CD4-positive, alpha-beta T cell (primary cell): ENCODE data around the gene DTNBP1. TPM values are rescaled to one million over a fixed set of nuclear protein-coding genes. Genes with fewer than 3 reads are reported as not detected.

Experiments
- ATAC-seq: fragments of 200-7000 bp; cut with Tn5 transposase; one replicate; pipeline ENCODE4 v1.10.0; 2022; ENCODE audit warnings: mild to moderate bottlenecking; ENCODE audit not compliant: poor library complexity
- CTCF ChIA-PET: fragments of 350-600 bp; sonication (Branson Sonifier 250); formaldehyde crosslinking; loops from one replicate; lab custom pipeline; 2021; ENCODE audit warnings: antibody characterized with exemption, inconsistent platforms; lab: Charles Lee
- POLR2A ChIA-PET: fragments of 350-600 bp; sonication (Branson Sonifier 250); formaldehyde crosslinking; loops from one replicate; lab custom pipeline; 2021; ENCODE audit warnings: antibody characterized with exemption, inconsistent platforms; lab: Charles Lee
- DNase-seq, 14 experiments: peaks; one replicate each; pipeline ENCODE4 v3.0.0-alpha.2; 2013 to 2020; ENCODE audit warnings: mixed read lengths in 2 of 14
- H3K27ac ChIP-seq, 2 donors: one replicate each; pipeline versions ENCODE4 v1.5.1 to v1.7.0; 2013; ENCODE audit warnings: low read length in 2 of 2, low read depth in 1 of 2, mild to moderate bottlenecking in 1 of 2
- H3K27me3 ChIP-seq, 2 experiments: 1 replicate in 1 of 2; 2 replicates in 1 of 2; pipeline versions ENCODE4 v1.6.1 to v1.7.0; 2013; ENCODE audit warnings: low read length in 2 of 2, control low read depth in 1 of 2, mild to moderate bottlenecking in 1 of 2, moderate library complexity in 1 of 2; ENCODE audit not compliant: insufficient read depth in 2 of 2, control insufficient read depth in 1 of 2
- H3K36me3 ChIP-seq: one replicate; pipeline ENCODE4 v1.6.1; 2013; ENCODE audit warnings: low read length, control low read depth; ENCODE audit not compliant: insufficient read depth
- H3K4me1 ChIP-seq: one replicate; pipeline ENCODE4 v1.6.1; 2013; ENCODE audit warnings: low read length, control low read depth; ENCODE audit not compliant: insufficient read depth
- H3K4me3 ChIP-seq: one replicate; pipeline ENCODE4 v1.5.1; 2013; ENCODE audit warnings: mild to moderate bottlenecking, low read length, moderate library complexity
- H3K9me3 ChIP-seq, 2 experiments: 1 replicate in 1 of 2; 2 replicates in 1 of 2; pipeline versions ENCODE4 v1.6.1 to v1.7.0; 2013; ENCODE audit warnings: low read length in 2 of 2, mild to moderate bottlenecking in 2 of 2, control low read depth in 1 of 2, moderate library complexity in 1 of 2; ENCODE audit not compliant: control insufficient read depth in 1 of 2, insufficient read depth in 1 of 2
- H3K27ac Mint-ChIP-seq: one replicate; pipeline ENCODE4 v1.8.0; 2020; ENCODE audit warnings: mixed read lengths
- H3K27me3 Mint-ChIP-seq: one replicate; pipeline ENCODE4 v1.8.0; 2021; ENCODE audit warnings: mixed read lengths
- H3K36me3 Mint-ChIP-seq: one replicate; pipeline ENCODE4 v1.8.0; 2021; ENCODE audit warnings: low read depth, mixed read lengths
- H3K4me1 Mint-ChIP-seq: one replicate; pipeline ENCODE4 v1.8.0; 2021; ENCODE audit warnings: low read depth, mixed read lengths
- H3K4me3 Mint-ChIP-seq: one replicate; pipeline ENCODE4 v1.8.0; 2020; ENCODE audit warnings: mild to moderate bottlenecking, mixed read lengths
- H3K9me3 Mint-ChIP-seq: one replicate; pipeline ENCODE4 v1.8.0; 2020; ENCODE audit warnings: mixed read lengths
- intact Hi-C, 2 experiments: fragments of 100-400 bp; cut with DNase I in 1 of 2; cut with micrococcal nuclease in 1 of 2; formaldehyde crosslinking; loops; one replicate each; pipeline versions ENCODE4 v1.15.1 to v1.9.0; 2023 to 2025; cut with DNase I, micrococcal nuclease
- total RNA-seq, 174 experiments: library from RNA in 2 of 174; stranded (reverse) in 2 of 174; gene quantifications; one replicate each; pipeline ENCODE4 v1.2.3 and lab custom pipeline; 2021 to 2026
- TF ChIP-seq, protein P1 (sequence below): fragments of 200-600 bp; IDR thresholded peaks from one replicate; pipeline ENCODE4 v1.8.0; 2022; ENCODE audit warnings: antibody characterized with exemption, mild to moderate bottlenecking

Gene DTNBP1
- total RNA-seq, 2 experiments from 2014 or later, result 14.5 to 14.7 TPM

DNA sequence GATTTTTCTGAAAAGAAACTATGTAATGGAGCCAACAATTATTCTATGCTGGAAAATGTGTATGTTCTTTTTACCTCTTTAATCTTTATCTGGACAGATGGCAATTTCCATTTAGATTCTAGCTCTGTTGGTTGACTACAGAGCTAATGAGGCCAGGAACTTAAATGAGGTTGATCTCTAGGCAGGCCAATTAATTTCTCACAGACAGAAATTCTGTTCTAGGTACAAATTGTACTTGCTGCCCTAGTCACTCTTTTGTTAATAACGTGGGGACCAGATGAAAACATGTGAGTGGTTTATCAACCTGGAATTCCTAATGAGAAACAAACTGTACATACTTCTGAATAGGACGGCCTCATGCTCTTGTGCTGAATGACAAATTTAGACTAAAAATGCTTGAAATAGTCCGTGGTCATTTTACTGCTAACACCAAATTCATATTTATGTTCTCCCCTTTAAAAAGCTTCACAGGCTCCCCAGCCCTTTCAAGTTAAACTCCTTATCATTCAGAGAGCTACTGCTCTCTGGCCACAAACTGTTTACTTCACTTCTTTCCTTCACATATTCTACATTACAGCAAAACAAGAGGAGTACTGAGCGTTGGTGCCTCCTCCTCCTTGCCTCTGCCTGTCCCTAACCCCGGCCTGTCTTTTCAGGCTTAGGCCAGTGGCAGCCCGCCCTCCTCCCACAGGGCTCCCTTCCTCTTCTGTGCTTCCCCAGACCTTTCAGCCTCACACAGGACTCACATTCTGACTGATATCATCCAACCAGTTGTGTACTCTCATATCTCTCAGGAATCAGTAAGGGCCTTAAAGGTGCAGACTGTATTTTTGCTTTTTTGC lies 41.4 kb downstream of the DTNBP1 start:
- Mint-ChIP-seq H3K9me3 (no peaks in the 10 kb centered on the region), H3K27ac (no peak overlapping the region), H3K4me1 (peaks cover 59% of the 10 kb centered on the region), H3K27me3 (no peaks in the 10 kb centered on the region), H3K4me3 (no peak overlapping the region), H3K36me3 (peaks cover 21% of the 10 kb centered on the region)
- TF ChIP-seq, protein P1, sequence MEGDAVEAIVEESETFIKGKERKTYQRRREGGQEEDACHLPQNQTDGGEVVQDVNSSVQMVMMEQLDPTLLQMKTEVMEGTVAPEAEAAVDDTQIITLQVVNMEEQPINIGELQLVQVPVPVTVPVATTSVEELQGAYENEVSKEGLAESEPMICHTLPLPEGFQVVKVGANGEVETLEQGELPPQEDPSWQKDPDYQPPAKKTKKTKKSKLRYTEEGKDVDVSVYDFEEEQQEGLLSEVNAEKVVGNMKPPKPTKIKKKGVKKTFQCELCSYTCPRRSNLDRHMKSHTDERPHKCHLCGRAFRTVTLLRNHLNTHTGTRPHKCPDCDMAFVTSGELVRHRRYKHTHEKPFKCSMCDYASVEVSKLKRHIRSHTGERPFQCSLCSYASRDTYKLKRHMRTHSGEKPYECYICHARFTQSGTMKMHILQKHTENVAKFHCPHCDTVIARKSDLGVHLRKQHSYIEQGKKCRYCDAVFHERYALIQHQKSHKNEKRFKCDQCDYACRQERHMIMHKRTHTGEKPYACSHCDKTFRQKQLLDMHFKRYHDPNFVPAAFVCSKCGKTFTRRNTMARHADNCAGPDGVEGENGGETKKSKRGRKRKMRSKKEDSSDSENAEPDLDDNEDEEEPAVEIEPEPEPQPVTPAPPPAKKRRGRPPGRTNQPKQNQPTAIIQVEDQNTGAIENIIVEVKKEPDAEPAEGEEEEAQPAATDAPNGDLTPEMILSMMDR, result no peak
- peaks cover 4% of the 10 kb centered on the region for H3K4me1 ChIP-seq
- CTCF ChIA-PET, result no interaction called here
- H3K9me3 ChIP-seq, result no peaks in the 10 kb centered on the region
- DNase-seq (peak in 2 of 14 experiments; percentile 41 to 51), ATAC-seq (no peak)
- no peak overlapping the region for H3K4me3 ChIP-seq
- H3K27me3 ChIP-seq, result no peaks in the 10 kb centered on the region
- peaks cover 8% of the 10 kb centered on the region for H3K36me3 ChIP-seq
- H3K27ac ChIP-seq, result no peak overlapping the region
- POLR2A ChIA-PET, result interaction anchor here (1.7 kb wide), 1 partner anchor 10 kb away, joined by 4 read pairs; no protein-coding TSS in a partner anchor
- intact Hi-C loops, result loop anchor here (1.0 to 10.0 kb wide), 6 partner anchors 109 to 1714 kb away; no protein-coding TSS in a partner anchor

DNA sequence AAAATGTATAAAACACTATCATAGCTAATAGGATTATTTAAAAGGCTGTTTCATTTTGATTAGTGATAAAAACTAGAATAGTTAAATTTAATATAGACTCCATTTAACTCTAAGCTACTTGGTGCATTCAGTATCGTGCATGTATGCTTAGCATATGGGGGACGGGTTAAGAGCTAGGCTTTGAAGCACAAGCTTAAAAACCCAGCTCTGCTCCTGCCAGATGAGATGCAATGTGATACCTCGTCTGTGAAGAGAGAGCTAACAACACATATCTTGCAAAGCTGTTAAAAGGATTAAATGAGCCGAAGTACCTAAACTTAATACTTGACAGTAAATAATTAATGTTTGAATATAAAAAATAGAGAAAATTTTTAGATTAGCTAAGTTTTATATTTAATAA lies 42.2 kb downstream of the DTNBP1 start:
- ChIA-PET POLR2A (interaction anchor here (1.7 kb wide), 1 partner anchor 9 kb away, joined by 4 read pairs; no protein-coding TSS in a partner anchor), CTCF (no interaction called here)
- no peak overlapping the region for H3K4me3 ChIP-seq
- Mint-ChIP-seq H3K4me1 (peaks cover 54% of the 10 kb centered on the region), H3K27me3 (no peaks in the 10 kb centered on the region), H3K36me3 (peaks cover 19% of the 10 kb centered on the region), H3K27ac (no peak overlapping the region), H3K4me3 (no peak overlapping the region), H3K9me3 (no peaks in the 10 kb centered on the region)
- H3K9me3 ChIP-seq, result no peaks in the 10 kb centered on the region
- intact Hi-C loops, result loop anchor here (5.0 to 10.0 kb wide), 5 partner anchors 108 to 1713 kb away; no protein-coding TSS in a partner anchor
- no peak for ATAC-seq
- no peak for DNase-seq
- H3K27ac ChIP-seq, result no peak overlapping the region
- H3K4me1 ChIP-seq, result peaks cover 4% of the 10 kb centered on the region
- TF ChIP-seq, protein P1, result no peak
- H3K36me3 ChIP-seq, result peaks cover 5% of the 10 kb centered on the region
- H3K27me3 ChIP-seq, result no peaks in the 10 kb centered on the region

DNA sequence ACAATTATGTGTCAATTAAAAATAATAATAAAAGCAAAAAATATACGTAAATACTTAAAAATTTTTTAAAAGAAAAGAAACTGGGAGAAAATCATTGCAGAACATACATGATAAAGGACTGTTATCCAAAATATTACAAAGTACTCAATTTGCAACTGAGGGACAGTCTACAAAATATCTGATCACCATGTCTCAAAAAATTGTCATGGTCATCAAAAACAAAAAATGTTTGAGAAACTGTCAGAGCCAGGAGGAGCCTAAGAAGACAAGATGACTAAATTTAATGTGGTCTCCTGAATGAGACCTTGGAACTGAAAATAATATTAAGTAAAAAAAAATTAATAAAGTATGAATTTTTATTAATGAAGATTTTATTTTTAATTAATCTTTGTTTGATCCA lies 43.5 kb downstream of the DTNBP1 start:
- Histone ChIP-seq H3K4me3 (no peak overlapping the region), H3K36me3 (peaks cover 15% of the 10 kb centered on the region), H3K27ac (no peak overlapping the region), H3K4me1 (peaks cover 4% of the 10 kb centered on the region), H3K27me3 (no peaks in the 10 kb centered on the region), H3K9me3 (no peaks in the 10 kb centered on the region)
- DNase-seq (no peak), ATAC-seq (no peak)
- ChIA-PET CTCF (interaction anchor here (0.6 kb wide), 1 partner anchor 1854 kb away, joined by 3 read pairs; no protein-coding TSS in a partner anchor), POLR2A (no interaction called here)
- no peaks in the 10 kb centered on the region for H3K27me3 Mint-ChIP-seq
- no peaks in the 10 kb centered on the region for H3K9me3 Mint-ChIP-seq
- TF ChIP-seq, protein P1, result no peak
- H3K4me3 Mint-ChIP-seq, result no peak overlapping the region
- peaks cover 48% of the 10 kb centered on the region for H3K4me1 Mint-ChIP-seq
- H3K27ac Mint-ChIP-seq, result no peak overlapping the region
- H3K36me3 Mint-ChIP-seq, result peaks cover 30% of the 10 kb centered on the region
- intact Hi-C loops, result no loop called here
